NCI-H187 (cell line): ENCODE measurements around the gene WDR87.

Experiments used
- DNase-seq, 2 experiments: peaks; one replicate each; lab custom pipeline; 2025; lab: John Stamatoyannopoulos, UW

WDR87 gene

DNA sequence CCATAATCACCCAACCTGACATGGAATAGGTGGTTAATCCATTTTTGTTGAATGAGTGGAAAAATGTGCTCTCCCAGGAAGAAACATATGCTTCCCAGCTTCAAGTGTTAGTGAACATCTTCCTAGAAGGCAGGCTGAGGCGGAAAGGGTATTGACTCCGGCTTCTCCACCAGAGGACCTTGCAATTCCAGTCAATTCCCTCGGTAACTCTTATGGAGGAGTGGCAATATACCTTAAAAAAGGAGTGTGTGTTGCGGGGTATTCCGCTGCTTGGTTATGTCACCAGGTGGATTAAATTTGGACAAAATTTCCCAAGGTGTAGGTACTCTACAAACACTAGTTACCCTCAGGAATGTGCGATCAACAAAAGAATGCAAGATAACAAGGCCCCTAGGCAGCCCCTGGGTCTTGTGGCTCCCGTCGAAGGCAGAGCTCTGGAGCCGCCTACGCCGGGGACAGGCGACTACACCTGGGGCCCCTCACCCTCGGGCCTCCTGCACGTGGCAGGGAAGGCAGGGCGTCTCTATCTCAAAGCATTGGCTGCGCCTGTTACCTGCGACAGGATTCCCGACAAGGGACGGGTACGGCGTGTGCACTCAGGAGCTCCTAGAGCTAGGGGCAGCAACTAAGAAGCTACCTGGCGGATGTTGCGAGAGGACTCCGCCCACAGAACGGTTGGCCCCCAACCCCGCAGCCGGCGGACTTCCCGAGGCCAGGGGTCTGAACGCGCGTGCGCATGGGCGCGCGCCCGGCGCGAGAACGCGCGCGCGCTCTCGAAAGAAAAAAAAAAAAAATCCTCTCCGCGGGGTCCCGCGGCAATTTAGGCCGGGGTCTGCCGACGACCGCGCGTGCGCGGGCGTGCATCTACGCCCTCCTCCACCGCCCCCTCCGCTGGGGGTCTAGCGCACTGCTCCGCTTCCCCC lies at the start of gene WDR87:
Gene WDR87 (minus strand): TSS at position 649 of the 923 bp plus-strand sequence. CDS start 8,355 bp downstream, outside the sequence.
- DNase-seq = peak; percentile 53 to 76

DNA sequence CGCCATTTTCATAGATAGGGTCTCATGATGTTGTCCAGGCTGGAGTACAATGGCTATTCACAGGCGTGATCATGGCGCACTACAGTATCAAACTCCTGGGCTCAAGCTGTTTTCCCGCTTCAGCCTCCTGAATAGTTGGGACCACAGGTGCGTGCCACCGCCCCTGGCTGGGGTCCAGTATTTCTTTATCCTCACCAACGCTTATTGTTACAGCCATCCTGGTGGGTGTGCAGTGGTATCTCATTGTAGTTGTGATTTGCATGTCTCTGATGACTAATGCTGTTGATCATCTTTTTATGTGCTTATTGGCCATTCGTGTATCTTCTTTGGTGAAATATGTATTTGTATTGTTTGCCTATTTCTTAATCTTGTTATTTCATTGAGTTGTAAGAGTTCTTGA lies 49.6 kb upstream of the WDR87 start:
- no peak for DNase-seq

DNA sequence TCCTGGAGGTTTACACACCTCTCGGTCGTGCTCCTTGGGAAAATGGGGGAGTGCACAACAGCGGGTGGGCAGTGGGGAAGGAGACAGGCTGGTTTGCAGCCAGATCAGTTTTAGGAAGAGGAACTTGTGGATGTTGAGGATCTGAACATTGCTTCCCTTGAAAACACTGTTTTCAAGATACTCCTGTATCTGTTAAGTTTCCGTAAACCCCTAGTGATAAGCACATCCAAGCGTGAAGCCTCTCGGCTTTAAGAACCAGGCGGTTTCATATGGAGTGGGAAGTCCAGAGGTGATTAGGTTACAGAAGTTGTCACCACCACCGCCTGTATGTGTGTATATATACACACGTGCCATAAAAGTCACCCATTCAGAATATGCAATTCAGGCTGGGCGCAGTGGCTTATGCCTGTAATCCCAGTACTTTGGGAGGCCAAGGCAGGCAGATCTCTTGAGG lies 48.1 kb upstream of the WDR87 start:
- DNase-seq = no peak

DNA sequence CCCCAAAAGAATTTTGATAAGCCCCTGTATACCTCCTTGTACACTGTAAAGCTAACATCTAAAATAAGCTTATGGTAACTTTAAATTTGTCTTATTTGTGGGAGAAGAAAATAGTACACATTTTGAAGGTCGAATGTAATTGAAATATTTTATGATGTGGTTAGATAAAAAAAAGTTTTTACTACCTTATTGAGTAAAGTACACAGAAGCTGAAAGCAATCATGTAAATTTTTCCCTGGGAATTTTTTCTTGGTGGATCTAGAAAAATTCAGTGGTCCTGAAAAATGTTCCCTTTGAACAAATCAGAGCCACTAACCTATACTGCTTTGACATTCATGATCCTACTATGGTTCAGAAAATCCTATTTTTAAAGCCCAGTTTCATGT lies 47.5 kb upstream of the WDR87 start:
- DNase-seq = no peak

DNA sequence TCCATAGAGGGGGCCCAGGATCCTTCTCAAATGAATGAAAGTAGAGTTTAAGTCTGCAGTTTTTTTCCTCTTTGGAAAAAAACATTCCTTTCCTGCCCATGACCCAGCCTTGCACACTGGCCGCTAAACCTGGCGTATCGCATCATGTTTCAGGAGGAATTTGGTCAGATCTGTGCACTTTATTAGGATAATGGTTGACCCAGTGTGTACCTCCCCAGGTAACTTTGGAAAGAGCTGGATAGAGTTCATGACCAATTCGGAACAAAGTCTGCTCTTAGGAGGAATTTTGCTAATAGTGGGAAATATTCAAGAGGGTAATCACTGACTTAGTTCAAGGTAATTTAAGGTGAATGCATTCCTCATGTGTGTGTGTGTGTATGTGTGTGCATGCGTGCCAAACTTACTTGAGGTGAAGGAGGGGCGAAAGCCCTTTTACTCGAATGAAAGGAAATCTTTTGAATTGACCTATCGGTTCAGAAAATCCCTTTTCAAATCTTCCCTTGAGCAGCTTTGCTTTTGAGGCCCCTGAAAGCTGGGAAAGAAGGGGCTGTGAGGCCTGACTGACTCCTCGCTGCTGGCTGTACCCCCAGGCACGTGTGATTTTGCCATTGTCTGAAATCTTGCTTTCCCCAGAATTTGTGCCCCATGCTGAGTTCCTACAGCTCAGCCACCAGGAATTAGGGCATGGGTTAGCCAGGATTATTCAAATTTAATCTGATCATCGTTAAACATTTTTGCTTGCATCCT lies 47.0 kb upstream of the WDR87 start:
- no peak for DNase-seq

DNA sequence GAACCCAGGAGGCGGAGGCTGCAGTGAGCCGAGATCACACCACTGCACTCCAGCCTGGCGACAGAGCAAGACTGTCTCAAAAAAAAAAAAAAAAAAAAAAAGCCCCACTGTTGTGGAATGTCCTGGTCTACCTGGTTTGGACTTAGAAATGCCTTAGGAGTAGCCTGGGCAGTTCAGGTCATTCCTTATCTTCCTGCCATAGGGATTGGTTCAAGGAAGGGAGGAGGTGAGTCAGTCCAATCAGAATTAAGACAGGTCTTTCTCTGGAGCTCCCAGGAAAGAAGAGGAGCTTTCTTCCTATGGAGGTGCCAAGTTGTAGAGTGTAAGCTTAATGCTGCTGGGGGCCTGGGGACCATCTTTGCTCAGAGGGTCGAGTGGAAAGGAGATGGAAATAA lies 45.4 kb upstream of the WDR87 start:
- DNase-seq = no peak

DNA sequence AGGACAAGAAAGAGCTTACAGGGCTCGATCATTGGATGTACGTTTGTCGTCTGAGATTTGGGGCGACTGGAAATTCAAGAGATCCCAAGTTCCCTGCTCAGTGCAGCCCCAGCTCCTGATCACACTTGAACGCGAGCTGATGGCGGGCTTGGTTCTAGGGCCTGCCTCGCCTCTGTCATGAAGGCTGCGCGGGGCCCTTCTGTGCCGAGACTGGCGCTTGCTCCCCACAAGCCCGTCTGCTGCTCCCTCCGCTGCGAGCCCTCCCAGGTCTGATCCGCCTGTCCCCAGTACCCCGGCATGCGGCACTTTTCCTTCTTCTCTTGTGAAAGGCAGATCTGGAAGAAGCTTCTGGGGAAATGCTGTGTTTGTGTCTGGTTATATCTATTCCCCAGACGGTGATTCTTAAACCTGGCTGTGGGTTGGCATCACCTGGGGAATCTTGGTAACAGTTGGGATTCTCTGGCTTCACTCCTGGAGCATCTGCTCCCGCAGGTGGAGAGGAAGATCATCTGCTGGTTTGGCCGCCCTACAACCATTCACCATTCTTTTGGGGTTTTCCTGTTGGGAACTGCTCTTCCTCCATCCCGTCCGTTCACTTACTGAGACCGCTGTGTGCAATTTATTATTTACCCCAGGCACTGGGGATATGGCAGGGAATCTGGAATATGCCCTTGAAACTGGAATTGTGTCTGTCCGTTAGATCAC lies 44.2 kb upstream of the WDR87 start:
- no peak for DNase-seq

DNA sequence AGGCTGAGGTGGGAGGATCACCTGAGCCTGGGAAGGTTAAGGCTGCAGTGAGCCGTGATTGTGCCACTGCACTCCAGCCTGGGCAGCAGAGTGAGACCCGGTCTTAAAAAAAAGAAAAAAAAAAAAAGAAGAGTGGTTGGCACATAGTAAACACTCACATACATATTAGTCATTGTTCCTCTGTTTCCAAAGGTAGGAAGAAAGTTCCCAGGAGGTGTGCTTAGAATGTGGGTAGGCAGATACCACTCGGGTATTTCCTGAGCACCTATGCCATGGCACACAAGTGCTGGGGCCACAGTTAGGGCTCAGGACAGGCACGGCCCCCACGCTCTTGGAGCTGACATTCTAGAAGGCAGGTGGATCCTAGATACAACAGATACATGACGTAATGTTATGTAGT lies 42.0 kb upstream of the WDR87 start:
- no peak for DNase-seq

DNA sequence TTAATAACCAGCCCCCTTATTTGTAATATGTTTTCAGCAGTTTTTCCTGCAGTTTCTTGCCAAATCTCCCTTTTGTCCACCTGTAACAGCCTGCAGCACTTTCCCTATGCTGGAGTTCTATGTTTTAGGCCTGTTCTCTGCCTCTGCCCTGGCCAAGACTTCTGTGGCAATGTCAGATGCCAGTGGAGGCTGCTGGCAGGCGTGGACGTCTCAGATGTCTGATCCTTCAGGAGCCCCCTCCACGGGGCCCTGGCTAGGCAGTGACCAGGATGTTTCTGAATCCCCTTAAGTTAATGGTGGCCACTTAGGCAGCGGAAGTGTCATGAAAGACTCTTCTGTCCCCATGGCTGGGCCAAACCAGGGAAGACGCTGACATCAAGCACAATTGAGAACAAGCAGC lies 41.4 kb upstream of the WDR87 start:
- DNase-seq = no peak

DNA sequence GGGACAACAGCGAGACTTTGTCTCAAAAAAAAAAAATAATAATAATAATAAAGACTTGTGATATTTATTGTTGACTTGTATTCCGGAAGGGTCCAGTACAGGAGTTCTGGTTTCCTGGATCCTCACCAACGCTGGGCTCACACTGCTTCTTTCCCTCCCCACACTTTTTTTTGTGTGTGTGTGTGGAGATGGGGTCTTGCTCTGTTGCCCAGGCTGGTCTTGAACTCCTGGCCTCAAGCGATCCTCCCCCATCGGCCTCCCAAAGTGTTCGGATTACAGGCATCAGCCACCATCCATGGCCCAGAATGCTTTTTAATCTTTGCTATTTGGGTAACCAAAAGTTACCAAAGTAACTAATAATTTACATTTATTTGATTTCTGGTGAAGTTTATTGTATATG lies 39.7 kb upstream of the WDR87 start:
- no peak for DNase-seq

DNA sequence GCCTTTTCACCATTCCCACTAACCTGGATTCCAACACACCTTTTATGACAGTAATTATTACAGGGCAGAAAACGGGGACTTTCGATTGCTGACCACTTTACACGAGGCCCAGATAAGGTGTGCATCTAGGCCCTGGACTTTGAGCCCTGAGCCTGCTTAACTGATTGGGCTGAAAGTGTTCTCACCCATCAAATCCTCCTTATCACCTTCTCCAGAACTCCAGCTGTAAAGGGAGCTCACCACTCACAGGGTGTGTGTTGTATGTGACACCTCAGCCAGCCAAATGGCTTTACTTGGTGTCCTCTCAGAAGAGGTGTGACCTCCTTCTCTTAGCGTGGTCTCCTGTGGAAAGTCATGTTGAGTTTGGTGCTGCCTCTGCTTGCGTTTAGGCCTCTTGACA lies 37.1 kb upstream of the WDR87 start:
- DNase-seq = no peak

DNA sequence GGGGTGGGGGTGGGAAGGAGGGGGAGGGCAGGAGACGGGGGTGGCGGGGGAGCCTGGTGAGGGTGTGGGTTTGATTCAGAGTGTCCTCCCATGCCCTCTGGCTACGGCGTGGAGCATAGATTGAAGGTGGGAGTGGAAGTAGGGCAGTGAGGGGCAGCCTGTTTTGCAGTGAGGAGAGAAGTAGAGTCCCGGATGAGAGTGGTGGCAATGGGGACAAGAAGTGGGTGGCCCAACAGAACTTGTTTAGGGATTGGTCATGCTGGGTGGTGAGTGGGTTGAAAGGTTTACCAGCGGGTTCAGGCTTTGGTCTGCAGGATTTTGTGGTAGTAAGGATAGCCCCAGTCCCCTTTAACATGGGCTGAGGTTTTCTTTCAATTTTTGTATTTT lies 36.1 kb upstream of the WDR87 start:
- DNase-seq = no peak

DNA sequence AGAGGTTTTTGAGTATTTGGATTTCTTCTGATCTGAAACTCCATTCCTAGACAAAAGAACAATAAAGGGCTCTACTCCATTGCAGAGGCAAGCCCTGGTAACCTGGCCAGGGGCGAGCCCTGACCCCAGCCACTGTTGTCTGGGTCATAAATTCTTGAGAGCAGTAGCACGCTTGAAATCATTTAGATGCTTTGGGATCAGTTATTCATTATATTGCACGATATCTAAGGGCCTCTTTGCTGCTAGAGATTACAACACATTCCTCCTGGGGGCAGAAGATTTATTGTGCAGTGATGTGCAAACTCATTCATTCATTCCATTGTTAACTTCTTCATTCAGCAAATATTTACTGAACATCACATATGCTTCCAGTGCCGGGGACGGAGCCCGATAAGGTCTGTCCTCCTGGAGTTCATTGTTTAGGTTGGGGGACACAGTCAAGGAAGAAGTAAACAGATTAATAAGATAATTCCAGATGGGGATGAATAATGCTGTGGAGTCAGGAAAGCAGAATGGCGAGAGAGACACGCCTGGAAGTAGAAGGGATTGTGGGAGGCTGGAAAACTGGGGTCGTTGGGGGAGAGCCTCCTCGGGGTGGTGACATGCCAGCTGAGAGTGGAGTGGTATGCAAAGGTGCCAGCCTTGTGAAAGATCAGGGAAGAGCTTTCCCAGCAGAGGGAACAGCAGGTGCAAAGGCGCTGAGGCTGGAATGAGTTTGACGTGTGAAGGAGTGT lies 35.6 kb upstream of the WDR87 start:
- DNase-seq = no peak

DNA sequence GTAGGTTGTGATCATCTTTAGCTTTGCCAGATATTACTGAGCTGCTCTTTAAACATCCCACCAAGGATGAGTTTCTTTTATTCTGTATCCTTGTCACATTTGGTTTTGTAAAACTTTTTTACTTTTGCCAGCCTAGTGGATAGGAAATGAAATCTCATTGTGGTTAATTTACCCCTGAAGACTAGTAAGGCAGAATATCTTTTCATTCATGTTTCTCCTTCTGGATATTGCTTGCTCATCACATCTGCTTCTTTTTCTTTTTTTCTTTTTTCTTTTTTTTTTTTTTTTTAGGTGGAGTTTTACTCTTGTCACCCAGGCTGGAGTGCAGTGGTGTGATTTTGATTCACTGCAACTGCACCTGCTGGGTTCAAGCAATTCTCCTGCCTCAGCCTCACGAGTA lies 32.0 kb upstream of the WDR87 start:
- DNase-seq = no peak

DNA sequence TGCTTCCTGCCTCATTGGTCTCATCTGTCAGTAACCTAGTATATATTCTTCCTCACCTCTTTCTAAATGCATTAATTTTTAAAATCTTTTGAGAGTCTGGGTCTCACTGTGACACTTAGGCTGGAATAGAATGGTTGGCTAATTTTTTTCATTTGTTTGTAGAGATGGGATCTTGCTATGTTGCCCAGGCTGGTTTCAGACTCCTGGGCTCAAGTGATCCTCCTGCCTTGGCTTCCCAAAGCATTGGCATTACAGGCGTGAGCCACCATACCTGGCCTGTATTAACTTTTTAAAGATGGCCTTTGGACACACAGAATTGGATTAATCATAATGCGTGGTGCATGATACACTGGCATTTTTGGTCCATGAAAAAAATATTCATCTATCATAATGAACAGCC lies 30.5 kb upstream of the WDR87 start:
- DNase-seq = no peak

DNA sequence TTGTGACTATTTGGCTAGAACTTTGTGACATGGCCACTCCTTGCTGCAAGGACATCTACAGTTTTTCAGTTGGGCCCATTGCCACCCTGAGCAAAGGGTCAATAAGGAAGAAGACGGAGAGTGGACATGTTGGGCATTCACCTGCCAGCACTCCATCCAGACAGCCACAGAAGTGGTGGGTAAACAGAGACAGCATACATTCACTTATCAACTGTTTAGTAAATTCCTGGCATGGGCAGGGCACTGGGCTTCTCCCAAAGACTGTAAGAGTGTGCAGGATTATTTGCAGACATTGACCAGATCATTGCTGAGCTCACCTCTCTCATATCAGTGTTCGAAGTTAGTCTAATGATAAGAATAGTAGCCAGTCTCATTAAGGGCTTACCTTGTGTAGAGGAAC lies 29.8 kb upstream of the WDR87 start:
- DNase-seq = no peak

DNA sequence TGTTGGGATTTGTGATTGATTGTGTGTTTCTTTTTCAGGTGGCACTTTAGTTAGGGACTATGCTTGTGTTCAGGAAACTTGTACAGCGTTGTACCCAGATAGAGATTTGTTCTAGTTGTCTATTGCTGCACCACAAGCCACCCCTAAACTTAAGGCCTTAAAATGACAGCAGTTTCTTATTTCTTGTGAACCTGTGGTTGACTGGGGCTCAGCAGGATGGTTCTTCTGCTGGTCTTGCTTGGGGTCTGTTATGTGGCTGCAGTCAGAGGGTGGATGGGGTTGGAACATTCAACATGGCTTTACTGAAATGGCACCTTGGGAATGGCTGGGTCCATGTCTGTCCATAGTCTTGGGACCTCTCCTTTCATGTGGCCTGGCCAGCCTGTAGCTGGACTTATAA lies 28.9 kb upstream of the WDR87 start:
- no peak for DNase-seq

DNA sequence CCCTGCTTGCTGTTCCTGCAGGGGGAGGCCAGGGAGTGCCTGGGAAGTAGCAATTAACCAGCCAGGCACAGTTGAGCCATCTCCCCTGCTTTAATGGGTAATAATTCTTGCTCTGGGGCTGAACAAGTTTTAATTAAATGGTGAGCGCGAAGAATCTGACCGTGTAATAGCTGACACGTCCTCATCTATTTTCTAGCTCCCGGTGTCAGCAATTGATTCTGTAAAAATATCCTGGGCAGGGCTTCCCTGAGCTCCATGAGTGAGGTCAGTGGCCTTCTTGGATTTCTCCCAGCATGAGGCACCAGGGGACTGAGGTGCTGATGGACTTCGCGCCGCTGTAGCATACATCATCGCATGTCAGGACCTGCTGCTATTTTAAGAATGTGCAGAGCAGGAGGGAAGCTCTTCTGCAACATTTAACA lies 27.6 kb upstream of the WDR87 start:
- no peak for DNase-seq

DNA sequence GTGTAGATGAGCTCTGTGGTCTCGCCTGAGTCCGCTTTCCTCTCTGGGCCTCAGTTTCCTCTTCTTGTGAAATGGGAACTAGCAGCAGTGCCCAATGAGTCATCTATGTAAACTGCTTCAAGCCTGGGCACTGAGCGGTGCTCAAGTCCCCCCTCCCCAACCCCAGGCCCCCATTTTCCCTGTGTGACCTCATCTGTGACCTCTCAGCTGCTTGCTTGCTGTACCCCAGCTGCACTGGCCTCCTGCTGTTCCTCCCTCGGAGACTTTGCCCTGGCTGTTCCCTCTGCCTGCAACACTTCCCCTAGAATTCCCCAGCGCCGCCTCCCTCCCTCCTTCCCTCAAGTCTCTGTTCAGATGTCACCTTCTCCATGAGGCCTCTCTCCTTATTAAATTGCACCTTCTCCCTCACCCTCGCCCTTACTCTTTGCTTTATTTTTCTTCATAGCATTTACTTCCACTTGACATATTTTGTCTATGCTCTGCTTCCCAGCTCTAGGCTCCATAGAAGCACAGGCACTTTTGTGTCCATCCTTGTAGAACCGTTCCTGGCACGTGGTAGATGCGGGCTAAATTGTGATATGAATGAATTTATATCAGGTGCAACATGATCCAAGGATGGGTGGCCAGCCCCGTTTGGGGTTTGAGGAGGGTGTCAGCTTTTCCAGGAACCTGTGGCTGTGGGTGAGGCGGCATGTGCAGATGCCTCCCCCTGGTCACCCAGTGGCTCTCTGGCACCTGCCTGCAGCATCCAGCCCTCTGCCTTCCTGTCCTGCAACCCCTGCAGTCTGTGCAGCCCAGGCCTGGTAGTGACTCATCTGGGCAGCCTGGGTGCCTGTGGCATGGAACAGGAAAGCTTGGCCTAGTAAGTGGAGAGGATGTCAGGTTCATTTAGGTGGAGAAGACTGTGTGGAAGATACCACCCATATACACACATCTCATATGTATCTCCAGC lies 26.9 kb upstream of the WDR87 start:
- peak; percentile 36 to 71 for DNase-seq

DNA sequence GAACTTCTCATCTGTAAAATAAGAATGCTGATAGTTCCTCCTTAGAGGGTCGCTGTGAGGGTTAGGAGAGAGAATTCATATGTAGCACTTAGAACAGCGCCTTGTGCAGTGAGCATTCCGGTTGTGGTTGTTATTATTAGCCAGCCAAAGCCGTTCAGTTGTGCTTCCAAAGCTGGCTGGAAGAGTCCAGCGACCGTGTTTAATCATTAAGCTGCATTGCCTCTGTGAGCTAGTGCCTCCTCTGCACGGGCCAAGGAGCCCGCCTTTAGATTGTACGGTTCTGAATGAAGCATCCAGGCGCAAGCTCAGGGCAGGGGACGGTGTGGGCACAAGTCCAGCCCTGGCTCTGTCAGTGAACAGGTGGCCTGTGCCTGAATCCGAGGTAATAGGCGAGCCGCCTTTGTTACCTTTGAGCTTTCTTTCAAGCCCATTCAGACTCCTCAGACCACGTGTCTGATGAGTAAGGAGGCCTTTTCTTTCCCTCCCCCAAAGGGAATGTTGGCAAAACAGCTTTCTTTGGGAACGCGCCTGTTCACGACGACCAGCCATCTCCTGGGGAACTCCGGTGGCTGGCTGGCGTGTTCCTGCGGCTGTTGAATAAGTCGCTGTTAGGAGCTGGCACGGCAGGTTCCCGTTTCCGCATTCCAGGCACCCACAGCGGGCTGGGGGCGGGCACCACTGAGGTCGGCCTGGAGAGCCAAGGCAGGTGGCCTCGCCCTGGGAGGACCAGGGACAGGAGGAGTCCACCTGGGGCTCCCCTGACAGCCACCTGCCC lies 25.7 kb upstream of the WDR87 start:
- peak; percentile 62 to 67 for DNase-seq
